H9 (cell line): ENCODE results near the gene ANKRD11. TPM values are rescaled to one million over a fixed set of nuclear protein-coding genes. Genes with fewer than 3 reads are reported as not detected.

Experiments used
- DNase-seq: peaks from one replicate; pipeline ENCODE4 v3.0.0-alpha.2; 2017
- H2AFZ ChIP-seq: one replicate; pipeline ENCODE4 v1.6.1; 2013; ENCODE audit warnings: mild to moderate bottlenecking, low read length, control low read depth, moderate library complexity
- H2AK5ac ChIP-seq: 2 replicates; pipeline ENCODE4 v1.6.1; 2013; ENCODE audit warnings: low read length, control low read depth, mixed read lengths; ENCODE audit not compliant: insufficient read length
- H2BK120ac ChIP-seq: one replicate; pipeline ENCODE4 v1.6.1; 2013; ENCODE audit warnings: low read depth, mild to moderate bottlenecking, low read length, control low read depth, inconsistent platforms; ENCODE audit not compliant: poor library complexity, severe bottlenecking
- H2BK12ac ChIP-seq: 2 replicates; pipeline ENCODE4 v1.6.1; 2013; ENCODE audit warnings: low read length, control low read depth, mixed read lengths, low read depth; ENCODE audit not compliant: insufficient read length
- H2BK15ac ChIP-seq: 2 replicates; pipeline ENCODE4 v1.6.1; 2013; ENCODE audit warnings: low read depth, low read length, control low read depth
- H2BK20ac ChIP-seq: one replicate; pipeline ENCODE4 v1.6.1; 2013; ENCODE audit warnings: low read depth, mild to moderate bottlenecking, low read length, control low read depth, inconsistent platforms; ENCODE audit not compliant: poor library complexity, severe bottlenecking
- H2BK5ac ChIP-seq: 2 replicates; pipeline ENCODE4 v1.6.1; 2013; ENCODE audit warnings: low read length, control low read depth, mixed read lengths; ENCODE audit not compliant: insufficient read length
- H3K14ac ChIP-seq: 2 replicates; pipeline ENCODE4 v1.6.1; 2013; ENCODE audit warnings: low read length, control low read depth; ENCODE audit not compliant: insufficient read depth
- H3K18ac ChIP-seq: 2 replicates; pipeline ENCODE4 v1.6.1; 2013; ENCODE audit warnings: low read depth, mild to moderate bottlenecking, mixed read lengths, low read length, control low read depth; ENCODE audit not compliant: insufficient read length
- H3K23ac ChIP-seq: 2 replicates; pipeline ENCODE4 v1.6.1; 2013; ENCODE audit warnings: low read length, control low read depth, mixed read lengths, low read depth; ENCODE audit not compliant: insufficient read length
- H3K23me2 ChIP-seq: 2 replicates; pipeline ENCODE4 v1.6.1; 2013; ENCODE audit warnings: low read depth, mild to moderate bottlenecking, mixed read lengths, low read length, control low read depth; ENCODE audit not compliant: insufficient read length, poor library complexity, severe bottlenecking
- H3K27ac ChIP-seq: 2 replicates; pipeline ENCODE4 v1.5.1; 2013; ENCODE audit warnings: low read length, control low read depth, mixed read lengths, low read depth; ENCODE audit not compliant: insufficient read length
- H3K27me3 ChIP-seq: 2 replicates; pipeline ENCODE4 v1.6.1; 2013; ENCODE audit warnings: low read length, control low read depth, inconsistent platforms; ENCODE audit not compliant: insufficient read depth
- H3K4ac ChIP-seq: 2 replicates; pipeline ENCODE4 v1.6.1; 2013; ENCODE audit warnings: low read depth, mild to moderate bottlenecking, control low read depth, inconsistent platforms, low read length, moderate library complexity
- H3K4me1 ChIP-seq: 2 replicates; pipeline ENCODE4 v1.6.1; 2013; ENCODE audit warnings: low read length, control low read depth, inconsistent platforms; ENCODE audit not compliant: insufficient read depth
- H3K4me2 ChIP-seq: 2 replicates; pipeline ENCODE4 v1.6.1; 2013; ENCODE audit warnings: low read length, control low read depth, mixed read lengths; ENCODE audit not compliant: insufficient read length, insufficient read depth
- H3K56ac ChIP-seq: 2 replicates; pipeline ENCODE4 v1.6.1; 2013; ENCODE audit warnings: low read depth, mild to moderate bottlenecking, mixed read lengths, low read length, control low read depth; ENCODE audit not compliant: insufficient read length
- H3K79me1 ChIP-seq: 2 replicates; pipeline ENCODE4 v1.6.1; 2013; ENCODE audit warnings: low read depth, mild to moderate bottlenecking, moderate library complexity, low read length, control low read depth, inconsistent platforms; ENCODE audit not compliant: insufficient read depth, poor library complexity, severe bottlenecking
- H3K79me2 ChIP-seq: 2 replicates; pipeline ENCODE4 v1.6.1; 2013; ENCODE audit warnings: low read length, control low read depth, inconsistent platforms; ENCODE audit not compliant: insufficient read depth
- H3K9ac ChIP-seq: 2 replicates; pipeline ENCODE4 v1.6.1; 2013; ENCODE audit warnings: low read length, control low read depth, mixed read lengths; ENCODE audit not compliant: insufficient read length; ENCODE audit errors: extremely low read depth
- H3K9me3 ChIP-seq: one replicate; pipeline ENCODE4 v1.6.1; 2013; ENCODE audit warnings: low read depth, low read length, inconsistent platforms; ENCODE audit not compliant: control insufficient read depth
- H3T11ph ChIP-seq: one replicate; pipeline ENCODE4 v1.6.1; 2013; ENCODE audit warnings: mild to moderate bottlenecking, low read length, control low read depth, inconsistent platforms
- H4K20me1 ChIP-seq: one replicate; pipeline ENCODE4 v1.6.1; 2013; ENCODE audit not compliant: control insufficient read depth, insufficient read length, insufficient read depth
- H4K5ac ChIP-seq: 2 replicates; pipeline ENCODE4 v1.6.1; 2013; ENCODE audit warnings: low read depth, mild to moderate bottlenecking, mixed read lengths, low read length, control low read depth; ENCODE audit not compliant: insufficient read length
- H4K8ac ChIP-seq: replicated peaks from 2 replicates; pipeline ENCODE4 v1.6.1; 2013; ENCODE audit warnings: low read length, control low read depth, mixed read lengths, low read depth; ENCODE audit not compliant: insufficient read length
- H4K91ac ChIP-seq: 2 replicates; pipeline ENCODE4 v1.6.1; 2013; ENCODE audit warnings: low read depth, mild to moderate bottlenecking, moderate library complexity, mixed read lengths, low read length, control low read depth; ENCODE audit not compliant: insufficient read length
- H3K27ac Mint-ChIP-seq, 3 experiments: 2 replicates in 2 of 3; 3 replicates in 1 of 3; pipeline ENCODE4 v1.8.0; 2020 to 2021; ENCODE audit warnings: mixed read lengths in 3 of 3, mild to moderate bottlenecking in 1 of 3, moderate library complexity in 1 of 3
- H3K27me3 Mint-ChIP-seq: 2 replicates; pipeline ENCODE4 v1.8.0; 2021; ENCODE audit warnings: low read depth, mild to moderate bottlenecking, moderate library complexity, mixed read lengths
- H3K36me3 Mint-ChIP-seq, 3 experiments: 2 replicates in 2 of 3; 3 replicates in 1 of 3; pipeline ENCODE4 v1.8.0; 2020 to 2021; ENCODE audit warnings: low read depth in 3 of 3, mixed read lengths in 3 of 3; ENCODE audit not compliant: insufficient read depth in 1 of 3
- H3K4me1 Mint-ChIP-seq, 2 experiments: 2 replicates each; pipeline ENCODE4 v1.8.0; 2020; ENCODE audit warnings: mixed read lengths in 2 of 2
- H3K4me3 Mint-ChIP-seq, 2 experiments: 2 replicates in 1 of 2; 3 replicates in 1 of 2; pipeline ENCODE4 v1.8.0; 2020 to 2021; ENCODE audit warnings: mild to moderate bottlenecking in 2 of 2, mixed read lengths in 2 of 2, moderate library complexity in 1 of 2
- H3K9me3 Mint-ChIP-seq, 2 experiments: 2 replicates in 1 of 2; 3 replicates in 1 of 2; pipeline ENCODE4 v1.8.0; 2020; ENCODE audit warnings: mild to moderate bottlenecking in 2 of 2, mixed read lengths in 2 of 2, moderate library complexity in 1 of 2
- WGBS: extraction: QIAGEN DNeasy Blood & Tissue Kit; methylation state at CpG from one replicate; pipeline ENCODE4 v1.1.7; 2013; ENCODE audit warnings: missing lambda C conversion rate, low lambda C conversion rate, mixed read lengths; ENCODE audit not compliant: insufficient read length; ENCODE audit errors: extremely low coverage; 5-methylcytosine and 5-hydroxymethylcytosine counted together
- total RNA-seq: library from RNA; stranded (reverse); gene quantifications from 2 replicates; pipeline ENCODE4 v1.2.1, GENCODE V29; 2021
- TF ChIP-seq, protein P1 (sequence below): fragments of 200-600 bp; sonication (generic); conservative IDR thresholded peaks from 3 replicates; pipeline ENCODE4 v1.8.0; 2021; ENCODE audit warnings: antibody characterized with exemption, mild to moderate bottlenecking

Gene ANKRD11
- total RNA-seq, 1 experiment from 2014 or later, result 181 TPM

DNA sequence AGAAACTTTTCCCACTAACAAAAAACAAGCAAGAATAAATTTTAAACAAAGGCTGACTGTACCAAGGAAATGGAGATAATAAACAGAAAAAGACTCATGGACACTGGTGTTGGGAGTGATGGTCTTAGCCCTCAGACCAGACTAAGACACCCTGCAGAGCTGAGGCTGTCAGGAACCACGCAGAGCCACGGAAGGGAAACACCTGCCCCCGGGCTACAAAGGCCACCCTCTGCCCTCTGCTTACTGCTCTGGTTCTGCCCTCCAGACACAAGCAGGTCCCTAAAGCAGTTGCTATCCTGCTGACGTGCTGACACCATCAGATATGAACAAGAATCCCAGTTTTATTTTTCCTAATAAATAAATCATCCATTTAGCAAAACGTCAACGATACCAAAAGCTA lies 80.0 kb downstream of the ANKRD11 start:
- H3K4me3 Mint-ChIP-seq, result no peak overlapping the region
- Histone ChIP-seq H3K27ac (no peak overlapping the region), H3K4me2 (no peak overlapping the region)

More for the DNA sequence above, 80.0 kb downstream of the ANKRD11 start:
- Histone ChIP-seq H3K23me2 (no peaks in the 10 kb centered on the region), H3K56ac (no peak overlapping the region), H2BK5ac (no peak overlapping the region), H3T11ph (no peak overlapping the region), H3K9me3 (no peaks in the 10 kb centered on the region), H2BK12ac (no peak overlapping the region), H3K27me3 (no peaks in the 10 kb centered on the region), H2BK120ac (no peak overlapping the region), H2BK20ac (no peak overlapping the region), H2AFZ (no peak overlapping the region), H4K20me1 (peaks cover 8% of the 10 kb centered on the region), H2AK5ac (no peak overlapping the region), H2BK15ac (no peak overlapping the region), H4K91ac (no peak overlapping the region), H4K8ac (no peak overlapping the region), H3K4me1 (peaks cover 16% of the 10 kb centered on the region; the same call in 1 of the 2 replicates), H3K79me1 (peaks cover 4% of the 10 kb centered on the region), H3K9ac (no peak overlapping the region), H3K79me2 (peaks cover 77% of the 10 kb centered on the region), H3K4ac (no peak overlapping the region), H3K23ac (no peak overlapping the region), H4K5ac (no peak overlapping the region), H3K18ac (no peak overlapping the region), H3K14ac (no peak overlapping the region)
- Mint-ChIP-seq H3K27me3 (no peaks in the 10 kb centered on the region), H3K9me3 (no peaks in the 10 kb centered on the region), H3K27ac (peak overlapping the region in 1 of 3 experiments; percentile 67; a peak in 1 of 7 replicates), H3K4me1 (peaks cover 77 to 81% of the 10 kb centered on the region in 2 experiments), H3K36me3 (no peaks in the 10 kb centered on the region; a peak in 2 of 7 replicates)
- TF ChIP-seq, protein P1, sequence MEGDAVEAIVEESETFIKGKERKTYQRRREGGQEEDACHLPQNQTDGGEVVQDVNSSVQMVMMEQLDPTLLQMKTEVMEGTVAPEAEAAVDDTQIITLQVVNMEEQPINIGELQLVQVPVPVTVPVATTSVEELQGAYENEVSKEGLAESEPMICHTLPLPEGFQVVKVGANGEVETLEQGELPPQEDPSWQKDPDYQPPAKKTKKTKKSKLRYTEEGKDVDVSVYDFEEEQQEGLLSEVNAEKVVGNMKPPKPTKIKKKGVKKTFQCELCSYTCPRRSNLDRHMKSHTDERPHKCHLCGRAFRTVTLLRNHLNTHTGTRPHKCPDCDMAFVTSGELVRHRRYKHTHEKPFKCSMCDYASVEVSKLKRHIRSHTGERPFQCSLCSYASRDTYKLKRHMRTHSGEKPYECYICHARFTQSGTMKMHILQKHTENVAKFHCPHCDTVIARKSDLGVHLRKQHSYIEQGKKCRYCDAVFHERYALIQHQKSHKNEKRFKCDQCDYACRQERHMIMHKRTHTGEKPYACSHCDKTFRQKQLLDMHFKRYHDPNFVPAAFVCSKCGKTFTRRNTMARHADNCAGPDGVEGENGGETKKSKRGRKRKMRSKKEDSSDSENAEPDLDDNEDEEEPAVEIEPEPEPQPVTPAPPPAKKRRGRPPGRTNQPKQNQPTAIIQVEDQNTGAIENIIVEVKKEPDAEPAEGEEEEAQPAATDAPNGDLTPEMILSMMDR, result no peak
- no peak for DNase-seq
- no CpG with 5 or more reads among the region's 6 CpGs for WGBS
